B cell (primary cell): Measurements from ENCODE around the gene CFTR. TPM values are rescaled to one million over a fixed set of nuclear protein-coding genes. Genes with fewer than 3 reads are reported as not detected.

ENCODE experiments used
- ATAC-seq: fragments of 200-7000 bp; cut with Tn5 transposase; one replicate; pipeline ENCODE4 v1.10.0; 2021; ENCODE audit warnings: low read depth, mild to moderate bottlenecking, moderate number of reproducible peaks, moderate library complexity
- CTCF ChIA-PET: fragments of 350-600 bp; sonication (Branson Sonifier 250); formaldehyde crosslinking; loops from one replicate; lab custom pipeline; 2021; ENCODE audit warnings: antibody characterized with exemption, inconsistent platforms; lab: Charles Lee
- POLR2A ChIA-PET: fragments of 350-600 bp; sonication (Branson Sonifier 250); formaldehyde crosslinking; loops from one replicate; lab custom pipeline; 2021; ENCODE audit warnings: antibody characterized with exemption; lab: Charles Lee
- DNase-seq: peaks from one replicate; pipeline ENCODE4 v3.0.0; 2013
- H2AFZ ChIP-seq: 2 replicates; pipeline ENCODE4 v1.6.1; 2012; ENCODE audit warnings: mild to moderate bottlenecking, low read depth, low read length; ENCODE audit not compliant: insufficient read depth, poor library complexity, severe bottlenecking
- H3K27ac ChIP-seq, 2 donors: 1 replicate in 1 of 2; 2 replicates in 1 of 2; pipeline ENCODE4 v1.5.1; 2012 to 2013; ENCODE audit warnings: low read length in 2 of 2, mild to moderate bottlenecking in 2 of 2, moderate library complexity in 1 of 2
- H3K27me3 ChIP-seq, 4 experiments: fragments of 200-600 bp in 1 of 4; sonication (generic) in 1 of 4; replicated peaks in 1 of 4; 1 replicate in 2 of 4; 2 replicates in 2 of 4; pipeline versions ENCODE4 v1.6.1 to v1.7.0; 2013 to 2016; ENCODE audit warnings: low read length in 3 of 4, mild to moderate bottlenecking in 2 of 4, mixed read lengths in 1 of 4, moderate library complexity in 1 of 4; ENCODE audit not compliant: insufficient read depth in 4 of 4, control insufficient read depth in 3 of 4; ENCODE audit errors: control extremely low read depth in 1 of 4
- H3K36me3 ChIP-seq, 2 experiments: replicated peaks in 1 of 2; 1 replicate in 1 of 2; 2 replicates in 1 of 2; pipeline versions ENCODE4 v1.6.1 to v1.7.1; 2013; ENCODE audit warnings: low read length in 1 of 2; ENCODE audit not compliant: insufficient read depth in 2 of 2, control insufficient read depth in 1 of 2; ENCODE audit errors: control extremely low read depth in 1 of 2, extremely low read depth in 1 of 2
- H3K4me1 ChIP-seq, 2 donors: fragments of 200-600 bp in 1 of 2; sonication (generic) in 1 of 2; 1 replicate in 1 of 2; 2 replicates in 1 of 2; pipeline versions ENCODE4 v1.5.1 to v1.6.1; 2013 to 2017; ENCODE audit warnings: low read length in 2 of 2; ENCODE audit not compliant: control insufficient read depth in 2 of 2, insufficient read depth in 2 of 2
- H3K4me2 ChIP-seq: replicated peaks from 2 replicates; pipeline ENCODE3; 2012; ENCODE audit warnings: mild to moderate bottlenecking, low read depth, low read length; ENCODE audit not compliant: poor library complexity, severe bottlenecking
- H3K4me3 ChIP-seq, 5 experiments: fragments of 200-600 bp in 1 of 5; sonication (generic) in 1 of 5; 1 replicate in 3 of 5; 2 replicates in 2 of 5; pipeline versions ENCODE4 v1.5.1 to v1.7.0; 2011 to 2016; ENCODE audit warnings: low read length in 4 of 5, mild to moderate bottlenecking in 4 of 5, low read depth in 2 of 5, control low read depth in 1 of 5, moderate library complexity in 1 of 5; ENCODE audit not compliant: insufficient read depth in 1 of 5; ENCODE audit errors: control extremely low read depth in 1 of 5, extremely low read depth in 1 of 5
- H3K79me2 ChIP-seq: fragments of 200-600 bp; sonication (generic); one replicate; pipeline ENCODE4 v1.6.0; 2016; ENCODE audit warnings: low read length; ENCODE audit not compliant: control insufficient read depth, insufficient read depth
- H3K9ac ChIP-seq: fragments of 200-600 bp; sonication (generic); 2 replicates; pipeline ENCODE4 v1.6.1; 2017; ENCODE audit warnings: mild to moderate bottlenecking, low read length, moderate library complexity
- H3K9me3 ChIP-seq, 3 donors: one replicate each; pipeline versions ENCODE4 v1.6.1 to v1.7.1; 2013; ENCODE audit warnings: low read length in 2 of 3; ENCODE audit not compliant: control insufficient read depth in 2 of 3, insufficient read depth in 1 of 3; ENCODE audit errors: control extremely low read depth in 1 of 3
- H4K20me1 ChIP-seq: 2 replicates; pipeline ENCODE4 v1.6.0; 2012; ENCODE audit warnings: mild to moderate bottlenecking, low read length; ENCODE audit not compliant: insufficient read depth, control insufficient read depth, poor library complexity, severe bottlenecking
- H3K27ac Mint-ChIP-seq: one replicate; pipeline ENCODE4 v1.8.0; 2021; ENCODE audit warnings: mixed read lengths
- H3K27me3 Mint-ChIP-seq: one replicate; pipeline ENCODE4 v1.8.0; 2021; ENCODE audit warnings: mixed read lengths
- H3K4me1 Mint-ChIP-seq: one replicate; pipeline ENCODE4 v1.8.0; 2021; ENCODE audit warnings: mixed read lengths
- H3K4me3 Mint-ChIP-seq: one replicate; pipeline ENCODE4 v1.8.0; 2021; ENCODE audit warnings: mixed read lengths
- H3K9me3 Mint-ChIP-seq: one replicate; pipeline ENCODE4 v1.8.0; 2022; ENCODE audit warnings: mixed read lengths; ENCODE audit not compliant: insufficient read depth
- CTCF ChIP-seq: fragments of 200-600 bp; IDR thresholded peaks from one replicate; pipeline ENCODE4 v1.8.0; 2022; ENCODE audit warnings: antibody characterized with exemption, mild to moderate bottlenecking
- EZH2 ChIP-seq: IDR thresholded peaks from 2 replicates; pipeline ENCODE4 v1.6.1; 2012; ENCODE audit warnings: borderline replicate concordance, low read depth, mild to moderate bottlenecking, moderate library complexity, low read length; ENCODE audit not compliant: insufficient read depth, poor library complexity, severe bottlenecking
- WGBS: methylation state at CpG from one replicate; pipeline ENCODE4 v1.1.5; 2013; ENCODE audit warnings: missing lambda C conversion rate; ENCODE audit not compliant: insufficient coverage; 5-methylcytosine and 5-hydroxymethylcytosine counted together
- intact Hi-C: fragments of 100-400 bp; cut with micrococcal nuclease; formaldehyde crosslinking; loops from one replicate; pipeline ENCODE4 v1.10.0; 2022
- polyA plus RNA-seq: library from polyadenylated mRNA; depleted of rRNA; stranded (reverse); fragments of >200 nt; gene quantifications from 2 replicates; pipeline ENCODE4 v1.2.3, GENCODE V29; 2012
- total RNA-seq, 2 donors: library from RNA; stranded (reverse); fragments of 120-200 nt in 1 of 2; gene quantifications; 1 replicate in 1 of 2; 2 replicates in 1 of 2; pipeline versions ENCODE4 v1.2.3 to v1.2.4, GENCODE V29; 2013 to 2022

CFTR gene
- total and polyA plus RNA-seq, 2 donors (not counting 1 experiment from before 2014, with no cell fraction given): not detected

- Histone ChIP-seq H3K4me3 (no peak overlapping the region), H2AFZ (no peak overlapping the region), H3K4me1 (no peaks in the 10 kb centered on the region), H3K27ac (no peak overlapping the region), H3K27me3 (no peaks in the 10 kb centered on the region), H3K9me3 (no peaks in the 10 kb centered on the region), H3K36me3 (no peaks in the 10 kb centered on the region), H3K79me2 (no peaks in the 10 kb centered on the region), H3K9ac (no peak overlapping the region), H3K4me2 (no peak overlapping the region), H4K20me1 (no peaks in the 10 kb centered on the region)
- CTCF ChIA-PET: no interaction called here
- Mint-ChIP-seq H3K4me3 (no peak overlapping the region), H3K27ac (no peak overlapping the region), H3K27me3 (no peaks in the 10 kb centered on the region), H3K9me3 (no peaks in the 10 kb centered on the region), H3K4me1 (no peaks in the 10 kb centered on the region)
- POLR2A ChIA-PET: no interaction called here
- DNase-seq: no peak
- no peak for ATAC-seq
- WGBS: no CpG with 5 or more reads among the region's 3 CpGs
- TF ChIP-seq EZH2 (no peak), CTCF (no peak)
- intact Hi-C loops: no loop called here
Measured at GRCh38 chr7:117664047-117664446, 184.2 kb downstream of the CFTR start.

DNA sequence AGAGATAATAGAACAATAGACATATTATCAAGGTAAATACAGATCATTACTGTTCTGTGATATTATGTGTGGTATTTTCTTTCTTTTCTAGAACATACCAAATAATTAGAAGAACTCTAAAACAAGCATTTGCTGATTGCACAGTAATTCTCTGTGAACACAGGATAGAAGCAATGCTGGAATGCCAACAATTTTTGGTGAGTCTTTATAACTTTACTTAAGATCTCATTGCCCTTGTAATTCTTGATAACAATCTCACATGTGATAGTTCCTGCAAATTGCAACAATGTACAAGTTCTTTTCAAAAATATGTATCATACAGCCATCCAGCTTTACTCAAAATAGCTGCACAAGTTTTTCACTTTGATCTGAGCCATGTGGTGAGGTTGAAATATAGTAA is 185.5 kb downstream of the CFTR start:
- Mint-ChIP-seq H3K4me3 (no peak overlapping the region), H3K27ac (no peak overlapping the region), H3K9me3 (no peaks in the 10 kb centered on the region), H3K4me1 (no peaks in the 10 kb centered on the region), H3K27me3 (no peaks in the 10 kb centered on the region)
- H2AFZ ChIP-seq: no peak overlapping the region
- H3K9ac ChIP-seq: no peak overlapping the region
- H3K79me2 ChIP-seq: no peaks in the 10 kb centered on the region
- no peak overlapping the region for H3K4me2 ChIP-seq
- TF ChIP-seq EZH2 (no peak), CTCF (no peak)
- H4K20me1 ChIP-seq: no peaks in the 10 kb centered on the region
- no peaks in the 10 kb centered on the region for H3K4me1 ChIP-seq
- DNase-seq: no peak
- no peak overlapping the region for H3K27ac ChIP-seq
- CTCF ChIA-PET: no interaction called here
- no peaks in the 10 kb centered on the region for H3K9me3 ChIP-seq
- intact Hi-C loops: no loop called here
- H3K4me3 ChIP-seq: no peak overlapping the region
- POLR2A ChIA-PET: no interaction called here
- no peaks in the 10 kb centered on the region for H3K27me3 ChIP-seq
- H3K36me3 ChIP-seq: no peaks in the 10 kb centered on the region
- ATAC-seq: no peak
